Vagina (tissue), 2 donors: Measurements from ENCODE around the gene PRICKLE2. TPM values are rescaled to one million over a fixed set of nuclear protein-coding genes. Genes with fewer than 3 reads are reported as not detected.

Experiments
- DNase-seq, 2 donors: peaks; one replicate each; pipeline ENCODE4 v3.0.0-alpha.2; 2017; ENCODE audit errors: extremely low spot score in 2 of 2
- H3K27ac ChIP-seq: fragments of 200-600 bp; sonication (generic); one replicate; pipeline ENCODE4 v1.5.1; 2019
- H3K27me3 ChIP-seq: fragments of 200-600 bp; sonication (generic); one replicate; pipeline ENCODE4 v1.5.1; 2019
- H3K36me3 ChIP-seq, 2 donors: fragments of 200-600 bp; sonication (generic); one replicate each; pipeline ENCODE4 v1.5.1; 2017 to 2019
- H3K4me1 ChIP-seq: fragments of 200-600 bp; sonication (generic); one replicate; pipeline ENCODE4 v1.5.1; 2019
- H3K4me3 ChIP-seq, 2 donors: fragments of 200-600 bp; sonication (generic); 1 replicate in 1 of 2; 2 replicates in 1 of 2; pipeline ENCODE4 v1.5.1; 2016 to 2019
- H3K9me3 ChIP-seq: fragments of 200-600 bp; sonication (generic); one replicate; pipeline ENCODE4 v1.5.1; 2019
- POLR2A ChIP-seq, 2 donors: fragments of 450-650 bp; IDR thresholded peaks; one replicate each; pipeline ENCODE4 v1.6.1; 2017; ENCODE audit warnings: antibody characterized with exemption in 2 of 2, mild to moderate bottlenecking in 2 of 2, moderate library complexity in 2 of 2
- POLR2AphosphoS5 ChIP-seq, 2 donors: sonication (generic); formaldehyde crosslinking; IDR thresholded peaks; one replicate each; pipeline ENCODE4 v1.9.0; 2017; ENCODE audit warnings: antibody characterized with exemption in 2 of 2, mild to moderate bottlenecking in 2 of 2, low read depth in 1 of 2; ENCODE audit not compliant: insufficient read depth in 1 of 2
- intact Hi-C: fragments of 100-400 bp; cut with DNase I; formaldehyde crosslinking; loops from one replicate; pipeline ENCODE4 v1.15.1; 2023
- total RNA-seq: library from RNA; depleted of rRNA; stranded (reverse); fragments of >200 nt; gene quantifications from one replicate; pipeline ENCODE4 v1.2.3, GENCODE V29; 2016
- TF ChIP-seq, protein P1 (sequence below), 3 experiments: fragments of 450-650 bp in 2 of 3; fragments of 200-600 bp in 1 of 3; sonication (generic) in 1 of 3; IDR thresholded peaks; one replicate each; pipeline ENCODE4 v1.5.1; 2017 to 2019; ENCODE audit warnings: antibody characterized with exemption in 3 of 3, mild to moderate bottlenecking in 2 of 3, moderate library complexity in 2 of 3

PRICKLE2 gene
- total RNA-seq, 1 donor from 2014 or later = 39.3 TPM

DNA sequence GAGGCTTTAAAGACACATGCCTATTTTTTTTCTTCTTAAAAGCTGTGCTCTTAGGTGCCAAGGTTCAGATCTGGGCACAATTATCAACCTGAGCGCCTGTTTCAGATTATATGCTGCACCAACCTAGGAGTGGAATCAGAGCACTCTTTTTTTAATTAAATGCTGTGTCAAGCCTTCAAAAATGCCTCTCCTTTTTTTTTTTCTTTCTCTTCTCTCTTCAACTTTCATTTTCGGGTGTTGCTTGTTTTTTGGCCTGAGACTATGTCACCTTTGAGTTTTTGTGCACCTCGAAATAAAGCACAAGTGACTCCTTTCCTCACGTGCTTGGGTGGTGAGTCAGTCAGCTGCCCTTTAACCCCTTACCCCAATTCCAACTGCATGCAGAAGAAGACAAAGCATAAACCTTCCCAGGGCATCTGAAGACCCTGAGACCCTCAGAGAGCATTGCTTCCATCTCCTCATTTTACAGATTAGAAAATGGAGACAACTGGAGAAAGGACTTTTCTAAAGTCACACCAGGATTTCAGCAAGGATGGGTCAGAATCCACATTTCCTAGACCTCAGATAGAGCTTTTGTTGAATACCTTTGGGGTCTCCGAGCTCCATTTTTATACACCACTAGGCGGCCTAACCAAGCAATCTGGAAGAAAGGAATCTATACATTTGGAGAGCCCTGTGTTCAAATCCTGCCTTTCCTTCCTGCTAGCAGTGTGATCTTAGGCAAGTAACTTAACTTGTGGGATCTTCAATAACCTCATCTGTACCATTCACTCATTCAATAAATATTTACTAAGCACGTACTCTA lies 631 bp upstream of the PRICKLE2 start:
- intact Hi-C loops = loop anchor here (5.0 kb wide), 1 partner anchor 41 kb away; no protein-coding TSS in a partner anchor
- no peak for DNase-seq
- no peaks in the 10 kb centered on the region for H3K27me3 ChIP-seq
- peak overlapping the region; percentile 81 for H3K27ac ChIP-seq
- H3K9me3 ChIP-seq = no peaks in the 10 kb centered on the region
- no peaks in the 10 kb centered on the region for H3K36me3 ChIP-seq
- peaks cover 63% of the 10 kb centered on the region for H3K4me1 ChIP-seq
- H3K4me3 ChIP-seq = peak overlapping the region; percentile 28 to 34
- TF ChIP-seq, protein P1, sequence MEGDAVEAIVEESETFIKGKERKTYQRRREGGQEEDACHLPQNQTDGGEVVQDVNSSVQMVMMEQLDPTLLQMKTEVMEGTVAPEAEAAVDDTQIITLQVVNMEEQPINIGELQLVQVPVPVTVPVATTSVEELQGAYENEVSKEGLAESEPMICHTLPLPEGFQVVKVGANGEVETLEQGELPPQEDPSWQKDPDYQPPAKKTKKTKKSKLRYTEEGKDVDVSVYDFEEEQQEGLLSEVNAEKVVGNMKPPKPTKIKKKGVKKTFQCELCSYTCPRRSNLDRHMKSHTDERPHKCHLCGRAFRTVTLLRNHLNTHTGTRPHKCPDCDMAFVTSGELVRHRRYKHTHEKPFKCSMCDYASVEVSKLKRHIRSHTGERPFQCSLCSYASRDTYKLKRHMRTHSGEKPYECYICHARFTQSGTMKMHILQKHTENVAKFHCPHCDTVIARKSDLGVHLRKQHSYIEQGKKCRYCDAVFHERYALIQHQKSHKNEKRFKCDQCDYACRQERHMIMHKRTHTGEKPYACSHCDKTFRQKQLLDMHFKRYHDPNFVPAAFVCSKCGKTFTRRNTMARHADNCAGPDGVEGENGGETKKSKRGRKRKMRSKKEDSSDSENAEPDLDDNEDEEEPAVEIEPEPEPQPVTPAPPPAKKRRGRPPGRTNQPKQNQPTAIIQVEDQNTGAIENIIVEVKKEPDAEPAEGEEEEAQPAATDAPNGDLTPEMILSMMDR (IDR thresholded peaks at IDR 0.05) = no peak
- no peak for TF ChIP-seq POLR2A (IDR thresholded peaks at IDR 0.05)
- TF ChIP-seq POLR2AphosphoS5 (IDR thresholded peaks at IDR 0.05; ENCODE audit: insufficient read depth in 1 of 2, low read depth in 1 of 2) = no peak

DNA sequence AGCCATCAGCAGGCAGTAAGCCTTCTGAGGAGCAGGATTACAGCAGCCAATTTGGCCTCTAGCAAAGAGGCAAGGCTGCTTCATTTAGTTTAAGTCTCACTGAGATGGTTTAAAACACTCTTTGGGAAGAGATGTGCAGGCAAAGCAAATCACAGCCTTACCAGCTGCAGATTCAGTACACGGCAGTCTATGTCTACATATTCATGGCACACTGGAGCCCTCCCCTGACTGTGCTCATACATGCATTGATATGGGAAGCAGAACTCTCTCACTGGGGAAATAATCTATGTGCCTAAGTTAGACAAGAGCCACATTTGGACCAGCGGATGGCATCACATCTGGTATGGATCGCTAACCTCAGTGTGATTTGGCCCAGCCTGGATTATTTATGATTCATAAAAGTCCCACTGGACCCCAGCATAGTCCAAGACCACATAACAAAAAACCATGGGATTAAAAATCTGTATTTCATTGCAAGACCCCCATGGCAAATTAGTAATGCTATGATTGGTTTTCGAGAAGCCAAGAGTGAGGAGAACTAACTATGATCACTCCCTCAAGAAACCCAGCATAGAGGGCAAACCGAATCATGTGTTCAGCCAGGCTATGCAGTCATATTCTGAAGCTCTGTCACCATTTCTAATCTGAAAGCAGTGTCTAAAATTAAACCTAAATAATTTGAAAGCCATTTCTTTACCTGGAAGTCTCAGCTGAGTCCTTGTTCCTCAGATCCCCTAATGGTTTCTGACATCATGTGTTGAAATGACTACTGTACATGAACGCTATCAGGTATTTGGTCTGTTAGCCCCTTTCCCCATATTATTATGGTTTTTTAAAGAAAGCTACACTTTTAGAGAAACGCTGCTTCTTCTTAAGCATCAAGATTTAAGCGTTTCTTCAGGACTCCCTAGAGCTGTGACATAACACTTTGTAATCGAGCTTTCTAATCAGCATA lies 1.2 kb downstream of the PRICKLE2 start:
- Histone ChIP-seq H3K27ac (peak overlapping the region; percentile 81), H3K9me3 (no peaks in the 10 kb centered on the region), H3K4me3 (peak overlapping the region; percentile 28 to 34), H3K4me1 (peaks cover 82% of the 10 kb centered on the region), H3K27me3 (no peaks in the 10 kb centered on the region), H3K36me3 (no peaks in the 10 kb centered on the region)
- DNase-seq = no peak
- TF ChIP-seq POLR2A (IDR thresholded peaks at IDR 0.05) (no peak), POLR2AphosphoS5 (IDR thresholded peaks at IDR 0.05; ENCODE audit: insufficient read depth in 1 of 2, low read depth in 1 of 2) (no peak)
- TF ChIP-seq, protein P1 (IDR thresholded peaks at IDR 0.05) = no peak
- intact Hi-C loops = no loop called here

DNA sequence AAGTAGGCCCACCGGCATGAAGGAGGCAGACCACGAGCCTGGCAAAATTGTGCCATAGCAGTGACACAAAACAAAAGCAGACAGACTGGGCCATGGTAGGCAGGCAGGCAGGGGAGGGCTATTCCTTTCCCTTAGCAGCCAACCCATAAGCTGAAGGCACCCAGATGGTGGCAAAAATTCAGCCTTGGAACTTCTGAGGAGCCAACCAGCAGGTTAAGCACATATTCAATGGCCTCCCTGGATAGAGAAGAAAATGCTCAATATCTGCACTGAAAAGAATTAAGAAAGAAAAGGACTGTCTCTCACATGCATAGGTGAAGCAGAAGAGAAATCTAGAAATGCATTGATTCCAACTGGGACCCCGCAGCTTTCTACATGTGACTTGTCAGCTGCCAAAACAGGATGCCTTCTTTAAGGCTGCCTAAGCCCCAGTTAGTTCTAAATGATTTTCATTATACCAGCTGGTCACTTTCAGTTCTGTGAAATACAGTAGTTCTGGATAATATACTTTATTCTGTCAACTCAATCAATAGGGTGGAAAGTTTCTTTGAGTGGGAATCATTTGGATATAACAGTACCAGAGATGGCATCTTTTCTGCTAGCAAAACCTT lies 2.7 kb downstream of the PRICKLE2 start:
- no peaks in the 10 kb centered on the region for H3K27me3 ChIP-seq
- intact Hi-C loops = no loop called here
- peak overlapping the region; percentile 47 for H3K27ac ChIP-seq
- H3K9me3 ChIP-seq = no peaks in the 10 kb centered on the region
- TF ChIP-seq, protein P1 (IDR thresholded peaks at IDR 0.05) = no peak
- TF ChIP-seq POLR2A (IDR thresholded peaks at IDR 0.05) (no peak), POLR2AphosphoS5 (IDR thresholded peaks at IDR 0.05; ENCODE audit: insufficient read depth in 1 of 2, low read depth in 1 of 2) (no peak)
- DNase-seq = no peak
- H3K4me1 ChIP-seq = peaks cover 93% of the 10 kb centered on the region
- no peaks in the 10 kb centered on the region for H3K36me3 ChIP-seq
- H3K4me3 ChIP-seq = peak overlapping the region in 1 of 2 donors; percentile 12

DNA sequence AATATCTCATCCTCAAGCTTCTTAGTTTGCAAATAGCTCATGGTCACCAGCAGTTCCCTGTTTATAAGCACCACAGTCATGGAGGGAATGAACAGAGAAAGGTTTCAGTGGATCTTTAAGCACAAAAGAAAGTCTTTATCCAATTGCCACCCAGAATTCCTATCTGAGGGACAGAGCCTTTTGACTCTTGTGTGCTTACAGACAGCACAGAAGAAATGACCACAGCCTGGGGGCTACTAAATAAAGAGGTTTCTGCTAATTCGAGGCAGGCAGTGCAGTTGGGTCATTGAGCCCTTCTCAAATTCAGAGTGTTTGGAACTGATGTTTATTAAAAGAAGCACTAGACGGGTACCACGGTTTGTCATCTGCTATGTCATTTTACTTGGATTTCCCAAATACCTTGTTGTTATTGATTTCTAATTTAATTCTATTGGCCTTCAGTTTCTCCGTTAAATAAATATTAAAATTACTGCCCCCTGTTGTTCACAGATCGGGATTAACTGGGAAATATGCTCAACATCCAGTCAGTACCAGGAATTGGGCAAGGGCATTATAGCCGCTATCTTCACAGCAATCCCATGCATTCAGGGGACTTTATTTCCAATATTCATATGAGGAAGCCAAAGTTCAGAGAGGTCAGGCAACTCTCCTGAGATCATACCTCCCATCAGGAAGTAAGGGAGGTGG lies 3.6 kb downstream of the PRICKLE2 start:
- no peak for DNase-seq
- Histone ChIP-seq H3K36me3 (no peaks in the 10 kb centered on the region), H3K4me3 (peak overlapping the region in 1 of 2 donors; percentile 12), H3K27ac (peak overlapping the region; percentile 60), H3K4me1 (peaks cover 97% of the 10 kb centered on the region), H3K27me3 (no peaks in the 10 kb centered on the region), H3K9me3 (no peaks in the 10 kb centered on the region)
- intact Hi-C loops = no loop called here
- TF ChIP-seq POLR2AphosphoS5 (IDR thresholded peaks at IDR 0.05; ENCODE audit: insufficient read depth in 1 of 2, low read depth in 1 of 2) = no peak
- no peak for TF ChIP-seq POLR2A (IDR thresholded peaks at IDR 0.05)
- TF ChIP-seq, protein P1 (IDR thresholded peaks at IDR 0.05) = no peak
